GM23338 (cell line): ENCODE results near the gene ILK. TPM values are rescaled to one million over a fixed set of nuclear protein-coding genes. Genes with fewer than 3 reads are reported as not detected.

Experiments
- ATAC-seq: fragments of 200-7000 bp; cut with Tn5 transposase; 3 replicates; pipeline ENCODE4 v1.9.1; 2020
- DNase-seq: peaks from one replicate; pipeline ENCODE4 v3.0.0-alpha.2; 2015; ENCODE audit warnings: low spot score
- H2AFZ ChIP-seq: fragments of 200-600 bp; sonication (generic); 2 replicates; pipeline ENCODE4 v1.8.0; 2016; ENCODE audit warnings: antibody characterized with exemption, mild to moderate bottlenecking, moderate library complexity
- H3F3A ChIP-seq: fragments of 200-600 bp; sonication (generic); replicated peaks from 2 replicates; pipeline ENCODE4 v1.8.0; 2017; ENCODE audit warnings: antibody characterized with exemption, mixed run types, low read depth
- H3K27ac ChIP-seq: fragments of 200-600 bp; sonication (generic); 2 replicates; pipeline ENCODE4 v1.6.1; 2016; ENCODE audit warnings: low read depth
- H3K27me3 ChIP-seq: fragments of 200-600 bp; sonication (generic); 2 replicates; pipeline ENCODE4 v1.8.0; 2016; ENCODE audit warnings: mild to moderate bottlenecking, mixed run types, moderate library complexity; ENCODE audit not compliant: insufficient read depth
- H3K36me3 ChIP-seq: fragments of 200-600 bp; sonication (generic); 2 replicates; pipeline ENCODE4 v1.8.0; 2016; ENCODE audit warnings: mild to moderate bottlenecking; ENCODE audit not compliant: insufficient read depth
- H3K4me1 ChIP-seq: fragments of 200-600 bp; sonication (generic); 2 replicates; pipeline ENCODE4 v1.8.0; 2016; ENCODE audit warnings: mild to moderate bottlenecking, moderate library complexity; ENCODE audit not compliant: insufficient read depth
- H3K4me2 ChIP-seq: fragments of 200-600 bp; sonication (generic); 2 replicates; pipeline ENCODE4 v1.7.1; 2017; ENCODE audit warnings: mixed run types
- H3K4me3 ChIP-seq: fragments of 200-600 bp; sonication (generic); 2 replicates; pipeline ENCODE4 v1.6.1; 2016; ENCODE audit warnings: mixed run types
- H3K79me2 ChIP-seq: fragments of 200-600 bp; sonication (generic); replicated peaks from 2 replicates; pipeline ENCODE4 v1.8.0; 2017; ENCODE audit warnings: mild to moderate bottlenecking; ENCODE audit not compliant: insufficient read depth
- H3K9me2 ChIP-seq: fragments of 200-600 bp; sonication (generic); 2 replicates; pipeline ENCODE4 v1.8.0; 2017; ENCODE audit not compliant: insufficient read depth
- H4K20me1 ChIP-seq: fragments of 200-600 bp; sonication (generic); replicated peaks from 2 replicates; pipeline ENCODE4 v1.8.0; 2017; ENCODE audit warnings: mild to moderate bottlenecking; ENCODE audit not compliant: insufficient read depth
- H3K27ac Mint-ChIP-seq: 2 replicates; pipeline ENCODE4 v1.8.0; 2020; ENCODE audit warnings: inconsistent platforms, mild to moderate bottlenecking, moderate library complexity, mixed read lengths
- H3K27me3 Mint-ChIP-seq: 3 replicates; pipeline ENCODE4 v1.8.0; 2022; ENCODE audit warnings: low read depth, mild to moderate bottlenecking, moderate library complexity, mixed read lengths, inconsistent platforms; ENCODE audit not compliant: insufficient read depth, poor library complexity
- H3K36me3 Mint-ChIP-seq: 3 replicates; pipeline ENCODE4 v1.8.0; 2021; ENCODE audit warnings: low read depth, mild to moderate bottlenecking, inconsistent platforms, moderate library complexity, mixed read lengths
- H3K4me1 Mint-ChIP-seq: 3 replicates; pipeline ENCODE4 v1.8.0; 2020; ENCODE audit warnings: mild to moderate bottlenecking, inconsistent platforms, mixed read lengths
- H3K4me3 Mint-ChIP-seq: 3 replicates; pipeline ENCODE4 v1.8.0; 2021; ENCODE audit warnings: moderate library complexity, mild to moderate bottlenecking, inconsistent platforms, mixed read lengths
- H3K9me3 Mint-ChIP-seq: 3 replicates; pipeline ENCODE4 v1.8.0; 2020; ENCODE audit warnings: moderate library complexity, mild to moderate bottlenecking, inconsistent platforms, mixed read lengths
- EZH2phosphoT487 ChIP-seq: fragments of 200-600 bp; sonication (generic); IDR thresholded peaks from one replicate; pipeline ENCODE4 v1.8.1; 2018; ENCODE audit warnings: antibody characterized with exemption; ENCODE audit not compliant: unreplicated experiment
- JUNB ChIP-seq: IDR thresholded peaks from one replicate; pipeline ENCODE4 v1.6.1; 2016; ENCODE audit warnings: antibody characterized with exemption; ENCODE audit not compliant: unreplicated experiment
- REST ChIP-seq: IDR thresholded peaks from one replicate; pipeline ENCODE4 v1.6.1; 2018; ENCODE audit warnings: antibody characterized with exemption; ENCODE audit not compliant: unreplicated experiment
- STAT1 ChIP-seq: IDR thresholded peaks from one replicate; pipeline ENCODE4 v1.6.1; 2016; ENCODE audit warnings: antibody characterized with exemption; ENCODE audit not compliant: unreplicated experiment
- ZNF462 ChIP-seq: fragments of 250-450 bp; sonication (Bioruptor Pico); IDR thresholded peaks from 2 replicates; pipeline ENCODE4 v1.5.0; 2020; ENCODE audit warnings: mild to moderate bottlenecking, moderate library complexity
- polyA plus RNA-seq: library from polyadenylated mRNA; unstranded; fragments of >200 nt; fragmentation: Nextera tagmentation; extraction: Ambion mirVana; gene quantifications from 2 replicates; pipeline ENCODE4 v1.2.1, GENCODE V29; 2016
- total RNA-seq: library from RNA; depleted of rRNA; stranded (reverse); fragments of >200 nt; shearing (Covaris generic); gene quantifications from 2 replicates; pipeline ENCODE4 v1.2.3, GENCODE V29; 2014

ILK gene
- total and polyA plus RNA-seq, 2 experiments from 2014 or later: 62.6 to 91.0 TPM

GRCh38 chr11:6622261-6623171, 18.9 kb downstream of the ILK start:
- Histone ChIP-seq H3K4me2 (no peak overlapping the region), H3K4me1 (peaks cover 9% of the 10 kb centered on the region), H3K79me2 (peaks cover 9% of the 10 kb centered on the region; the same call in 1 of the 2 replicates), H3K4me3 (no peak overlapping the region), H3F3A (no peaks in the 10 kb centered on the region), H3K27me3 (no peaks in the 10 kb centered on the region), H2AFZ (no peak overlapping the region), H3K36me3 (no peaks in the 10 kb centered on the region), H3K9me2 (no peaks in the 10 kb centered on the region), H3K27ac (no peak overlapping the region), H4K20me1 (no peaks in the 10 kb centered on the region)
- Mint-ChIP-seq H3K4me1 (no peaks in the 10 kb centered on the region), H3K4me3 (no peak overlapping the region), H3K36me3 (peaks cover 7% of the 10 kb centered on the region; the same call in 2 of the 3 replicates), H3K27me3 (peaks cover 8% of the 10 kb centered on the region), H3K27ac (no peak overlapping the region), H3K9me3 (no peaks in the 10 kb centered on the region)
- DNase-seq: no peak
- ATAC-seq: no peak
- TF ChIP-seq JUNB (no peak), REST (no peak), STAT1 (no peak), ZNF462 (CRISPR knock-in tag) (no peak), EZH2phosphoT487 (no peak)
